D721Med (cell line): ENCODE data around the gene TNIP1.
A peak's percentile ranks its signal among the peaks of the same experiment; 100 is the strongest.

Source experiments
- DNase-seq: peaks from one replicate; pipeline ENCODE4 v3.0.0; 2011; ENCODE audit warnings: low spot score; ENCODE audit not compliant: insufficient read length
- FAIRE-seq: peaks from 2 replicates; lab custom pipeline; 2011; peaks lifted over from hg19 to GRCh38; lab: Jason Lieb, UNC
- CTCF ChIP-seq: IDR thresholded peaks from 2 replicates; pipeline ENCODE4 v1.5.1; 2012; ENCODE audit warnings: mild to moderate bottlenecking, control low read depth; ENCODE audit not compliant: insufficient read depth; ENCODE audit errors: missing control alignments

TNIP1 gene

GRCh38 chr5:151004499-151004898, 76.3 kb downstream of the TNIP1 start:
- TF ChIP-seq CTCF, result no peak
- no peak for FAIRE-seq

GRCh38 chr5:151003503-151003860, 77.4 kb downstream of the TNIP1 start:
- no peak for FAIRE-seq
- no peak for DNase-seq
- TF ChIP-seq CTCF, result no peak

More at GRCh38 chr5:151004499-151004898, 76.3 kb downstream of the TNIP1 start:
- DNase-seq, result no peak

GRCh38 chr5:151002681-151003502, 77.9 kb downstream of the TNIP1 start:
- TF ChIP-seq CTCF, result no peak
- FAIRE-seq, result no peak
- DNase-seq, result no peak

- peak; percentile 83 for TF ChIP-seq CTCF
- FAIRE-seq, result no peak
- DNase-seq, result no peak
Measured at GRCh38 chr5:151002250-151002649, 78.6 kb downstream of the TNIP1 start.

- DNase-seq, result no peak
- TF ChIP-seq CTCF, result no peak
- FAIRE-seq, result no peak
Measured at GRCh38 chr5:151001436-151001835, 79.4 kb downstream of the TNIP1 start.

- no peak for TF ChIP-seq CTCF
- no peak for FAIRE-seq
Measured at GRCh38 chr5:150999704-151000442, 81.0 kb downstream of the TNIP1 start.

More at GRCh38 chr5:150999704-151000442, 81.0 kb downstream of the TNIP1 start:
- DNase-seq, result no peak
